WERI-Rb-1 (cell line): ENCODE results near the gene EGF.

Experiments
- DNase-seq: peaks from one replicate; pipeline ENCODE4 v3.0.0-alpha.2; 2020
- H3K27ac ChIP-seq: fragments of 250-450 bp; sonication (Bioruptor Pico); 2 replicates; pipeline ENCODE4 v1.5.1; 2020; ENCODE audit warnings: mild to moderate bottlenecking, moderate library complexity
- H3K27me3 ChIP-seq: fragments of 250-450 bp; sonication (Bioruptor Pico); 2 replicates; pipeline ENCODE4 v1.5.1; 2021; ENCODE audit warnings: mild to moderate bottlenecking, low read depth, moderate library complexity; ENCODE audit not compliant: insufficient read depth, severe bottlenecking
- H3K36me3 ChIP-seq: fragments of 250-450 bp; sonication (Bioruptor Pico); 2 replicates; pipeline ENCODE4 v1.5.1; 2020; ENCODE audit warnings: mild to moderate bottlenecking, moderate library complexity
- H3K4me3 ChIP-seq: 2 replicates; pipeline ENCODE4 v1.5.1; 2011; ENCODE audit warnings: low read depth, mild to moderate bottlenecking, control low read depth, low read length
- H3K9me3 ChIP-seq: fragments of 250-450 bp; sonication (Bioruptor Pico); 2 replicates; pipeline ENCODE4 v1.5.1; 2021; ENCODE audit warnings: mild to moderate bottlenecking, moderate library complexity; ENCODE audit not compliant: severe bottlenecking
- CTCF ChIP-seq: IDR thresholded peaks from 2 replicates; pipeline ENCODE4 v1.5.1; 2011; ENCODE audit warnings: low read depth, mild to moderate bottlenecking, control low read depth, inconsistent platforms, low read length

EGF gene

GRCh38 chr4:109902559-109903251, 10.0 kb upstream of the EGF start:
- no peak for DNase-seq
- Histone ChIP-seq H3K27me3 (no peaks in the 10 kb centered on the region), H3K36me3 (no peaks in the 10 kb centered on the region), H3K4me3 (no peak overlapping the region), H3K27ac (no peak overlapping the region), H3K9me3 (peaks cover 8% of the 10 kb centered on the region)
- TF ChIP-seq CTCF = no peak

GRCh38 chr4:109908731-109909130, 4.0 kb upstream of the EGF start:
- Histone ChIP-seq H3K27me3 (no peaks in the 10 kb centered on the region), H3K9me3 (no peaks in the 10 kb centered on the region), H3K36me3 (no peaks in the 10 kb centered on the region), H3K27ac (no peak overlapping the region), H3K4me3 (no peak overlapping the region)
- DNase-seq = no peak
- TF ChIP-seq CTCF = no peak

GRCh38 chr4:109910256-109910655, 2.4 kb upstream of the EGF start:
- Histone ChIP-seq H3K27me3 (no peaks in the 10 kb centered on the region), H3K36me3 (no peaks in the 10 kb centered on the region), H3K4me3 (no peak overlapping the region), H3K9me3 (no peaks in the 10 kb centered on the region), H3K27ac (no peak overlapping the region)
- no peak for TF ChIP-seq CTCF
- DNase-seq = no peak

- Histone ChIP-seq H3K27ac (no peak overlapping the region), H3K27me3 (no peaks in the 10 kb centered on the region), H3K4me3 (no peak overlapping the region), H3K36me3 (no peaks in the 10 kb centered on the region), H3K9me3 (no peaks in the 10 kb centered on the region)
- DNase-seq = no peak
- no peak for TF ChIP-seq CTCF
Measured at GRCh38 chr4:109913596-109914241, 1.0 kb downstream of the EGF start.

- Histone ChIP-seq H3K9me3 (no peaks in the 10 kb centered on the region), H3K4me3 (no peak overlapping the region), H3K36me3 (no peaks in the 10 kb centered on the region), H3K27ac (no peak overlapping the region), H3K27me3 (no peaks in the 10 kb centered on the region)
- no peak for TF ChIP-seq CTCF
- DNase-seq = no peak
Measured at GRCh38 chr4:109914322-109914721, 1.6 kb downstream of the EGF start.
